Stimulated activated CD4-positive, alpha-beta T cell treated with anti-CD3 and anti-CD28 coated beads, Interleukin-4, amount 100 ng/mL, for 48 hours (primary cell): ENCODE measurements around the gene THEMIS.
A peak's percentile ranks its signal among the peaks of the same experiment; 100 is the strongest.
"Not testable (repeated sequence)": the region's sequence is repeated elsewhere in the genome, so short reads cannot be mapped to it uniquely, and the experiment has no call there.

Source experiments
- DNase-seq, 2 donors: peaks; one replicate each; pipeline ENCODE4 v3.0.0-alpha.2; 2020; ENCODE audit warnings: low read depth in 2 of 2

Gene THEMIS

DNA sequence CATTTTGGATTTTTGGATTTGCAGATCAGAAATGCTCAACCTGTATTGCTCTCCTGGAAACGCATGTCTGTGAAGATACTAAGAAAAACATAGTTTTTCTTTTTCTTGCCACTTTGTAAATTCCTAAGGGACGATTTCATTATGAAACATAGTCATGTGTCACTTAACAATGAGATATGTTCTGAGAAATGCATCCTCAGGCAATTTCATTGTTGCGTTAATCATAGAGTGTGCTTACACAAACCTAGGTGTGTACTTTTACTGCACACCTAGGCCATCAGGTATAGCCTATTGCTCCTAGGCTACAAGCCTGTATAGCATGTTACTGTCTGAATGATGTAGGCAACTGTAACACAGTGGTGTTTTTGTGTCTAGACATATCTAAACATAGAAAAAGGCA is 13.4 kb upstream of the THEMIS start:
- DNase-seq: no peak

DNA sequence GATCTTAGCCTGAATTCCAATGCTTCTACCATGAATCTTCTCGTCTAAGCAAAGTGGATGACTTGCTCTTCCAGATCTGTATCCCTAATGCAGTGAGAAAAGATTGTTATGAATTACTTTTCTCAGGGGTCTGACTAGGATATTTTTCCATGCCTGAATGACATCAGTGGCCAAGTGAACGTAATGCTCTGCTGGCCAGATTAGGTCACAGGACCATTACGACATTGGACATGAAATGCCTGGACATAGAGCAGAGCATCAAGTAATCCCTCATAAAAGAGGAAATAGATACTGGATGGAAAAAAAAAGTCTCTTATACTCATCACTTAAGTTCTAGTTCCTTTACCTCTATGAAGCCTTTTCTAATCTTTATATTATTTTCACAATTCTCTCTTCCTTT is 12.1 kb upstream of the THEMIS start:
- DNase-seq: no peak

DNA sequence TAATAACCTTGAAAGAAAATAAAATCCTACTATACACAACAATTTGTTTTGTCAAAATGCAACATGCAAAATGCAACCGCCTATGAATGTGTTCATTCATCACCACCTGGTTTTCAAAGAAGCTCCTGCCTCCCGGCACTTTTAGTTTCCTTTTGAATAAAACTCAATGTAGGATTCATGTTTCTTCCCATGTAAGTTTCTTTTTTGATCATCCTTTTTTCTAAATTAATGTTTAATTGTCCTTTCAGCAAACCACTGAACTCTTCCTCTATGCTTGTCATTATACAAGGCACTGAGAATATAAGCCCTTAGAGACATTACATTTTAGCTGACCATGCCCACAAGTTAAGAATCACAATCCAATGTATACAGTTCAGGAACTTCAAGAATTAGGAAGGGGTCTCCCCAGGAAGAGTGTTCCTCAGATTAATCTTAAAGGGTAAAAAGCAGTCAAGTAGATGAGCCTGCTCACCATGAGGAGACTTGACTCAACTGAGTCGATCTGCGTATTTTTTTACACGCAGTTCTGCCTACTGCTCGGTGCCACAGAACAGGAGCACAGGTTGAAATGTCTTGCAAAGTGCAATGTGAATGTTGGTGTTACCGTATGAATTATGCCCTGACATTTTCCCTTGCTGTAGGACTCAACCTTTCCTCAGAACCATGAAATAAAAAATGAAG is 7.2 kb upstream of the THEMIS start:
- peak in 1 of 2 donors; percentile 28 for DNase-seq

DNA sequence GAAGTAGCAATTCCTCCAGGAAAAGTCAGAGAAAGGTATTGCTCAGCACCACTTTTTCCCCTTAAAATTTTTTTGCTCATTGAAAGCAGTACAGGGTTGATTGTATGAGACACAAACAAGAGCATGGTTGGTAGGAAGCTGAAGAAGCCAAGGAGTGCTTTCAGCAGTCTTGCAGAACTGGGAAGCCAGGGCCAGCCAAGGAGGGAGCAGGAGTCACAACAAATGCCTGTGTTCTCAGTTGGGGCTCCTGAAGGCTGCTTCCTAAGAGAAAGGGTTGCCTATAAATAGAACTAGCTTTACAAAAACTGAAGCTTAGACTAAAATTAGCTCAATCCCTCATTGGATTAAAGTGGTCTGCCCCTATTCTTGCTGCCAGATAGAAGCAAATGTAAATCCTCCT is 3.3 kb upstream of the THEMIS start:
- DNase-seq: no peak

- no peak for DNase-seq
These were observed 2.1 kb upstream of the THEMIS start for GRCh38 chr6:127902933-127903332.

DNA sequence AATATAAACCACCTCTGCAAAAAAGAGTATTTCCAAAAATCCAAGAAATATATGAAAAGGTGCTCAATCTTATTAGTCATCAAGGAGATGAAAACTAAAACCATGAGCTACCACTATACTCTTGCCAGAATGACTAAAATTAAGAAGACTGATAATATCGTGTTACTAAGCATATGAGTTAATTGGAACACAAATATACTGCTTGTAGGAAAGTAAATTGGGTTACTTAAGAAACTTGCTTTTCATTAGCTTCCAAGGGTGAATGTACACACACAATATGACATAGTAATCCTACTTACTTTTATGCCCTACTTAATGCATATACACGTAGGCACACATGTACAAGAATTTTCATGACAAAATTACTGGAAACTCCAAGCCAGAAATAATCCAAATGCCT is 3.4 kb downstream of the THEMIS start:
- DNase-seq: no peak

- no peak for DNase-seq
These were observed 6.8 kb downstream of the THEMIS start for GRCh38 chr6:127894051-127894450.

- peak in 1 of 2 donors; percentile 28 for DNase-seq
These were observed 7.3 kb downstream of the THEMIS start for GRCh38 chr6:127893541-127893940.

- DNase-seq: no peak
These were observed 9.0 kb downstream of the THEMIS start for GRCh38 chr6:127891731-127892326.

DNA sequence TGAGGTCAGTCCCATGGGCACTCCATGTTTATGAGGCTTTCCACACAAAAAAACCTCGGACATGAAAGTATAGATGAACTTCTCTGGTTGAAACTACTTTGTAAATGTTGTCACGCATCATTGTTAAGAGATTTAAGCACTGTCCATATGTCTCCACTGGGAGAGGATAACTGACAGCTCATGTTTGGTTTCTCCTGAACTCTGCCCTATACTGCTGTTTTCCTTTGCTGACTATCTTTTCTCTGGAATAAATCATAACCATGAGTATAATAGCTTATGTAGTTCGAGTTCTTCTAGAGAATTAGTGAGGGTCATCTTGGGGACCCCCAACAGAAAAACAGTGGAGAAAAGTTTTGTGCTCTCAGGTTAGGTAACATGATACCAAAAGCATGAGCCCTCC is 14.3 kb downstream of the THEMIS start:
- DNase-seq: no peak

DNA sequence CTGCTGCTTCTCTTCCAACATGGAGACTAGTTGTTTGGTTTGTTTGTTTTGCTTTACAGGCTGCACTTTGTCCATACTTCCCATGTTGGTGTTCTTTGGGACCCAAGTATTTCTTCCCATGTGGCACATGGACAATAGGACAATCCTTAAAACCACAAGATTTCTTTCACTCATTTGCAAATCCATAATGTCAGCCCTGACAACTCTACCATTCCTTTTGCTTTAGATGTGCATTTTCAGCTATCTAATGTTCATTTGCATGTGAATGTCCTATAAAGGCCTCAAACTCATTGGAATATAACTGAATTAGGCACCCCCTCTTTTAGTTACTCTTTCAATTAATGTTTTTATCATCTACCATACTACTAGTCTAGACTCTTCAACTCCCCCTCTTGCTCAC is 16.7 kb downstream of the THEMIS start:
- no peak for DNase-seq

DNA sequence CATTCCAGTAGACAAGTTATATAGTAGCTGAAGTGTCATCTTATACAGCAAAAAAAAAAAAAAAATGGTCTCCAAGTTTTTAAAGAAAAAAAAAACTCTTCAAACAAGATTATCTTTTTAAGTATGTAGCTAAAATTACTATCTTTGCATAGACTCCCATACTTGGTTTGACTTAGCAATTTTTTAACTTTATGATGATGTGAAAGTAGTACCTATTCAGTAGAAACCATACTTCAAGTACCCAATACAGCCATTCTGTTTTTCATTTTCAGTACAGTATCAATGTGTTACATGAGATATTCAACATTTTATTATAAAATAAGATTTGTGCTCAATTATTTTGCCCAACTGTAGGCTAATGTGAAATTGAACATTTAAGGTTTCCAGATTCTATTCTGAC is 18.9 kb downstream of the THEMIS start:
- DNase-seq: not testable (repeated sequence)

GRCh38 chr6:127880429-127880828 is 20.4 kb downstream of the THEMIS start:
- no peak for DNase-seq

DNA sequence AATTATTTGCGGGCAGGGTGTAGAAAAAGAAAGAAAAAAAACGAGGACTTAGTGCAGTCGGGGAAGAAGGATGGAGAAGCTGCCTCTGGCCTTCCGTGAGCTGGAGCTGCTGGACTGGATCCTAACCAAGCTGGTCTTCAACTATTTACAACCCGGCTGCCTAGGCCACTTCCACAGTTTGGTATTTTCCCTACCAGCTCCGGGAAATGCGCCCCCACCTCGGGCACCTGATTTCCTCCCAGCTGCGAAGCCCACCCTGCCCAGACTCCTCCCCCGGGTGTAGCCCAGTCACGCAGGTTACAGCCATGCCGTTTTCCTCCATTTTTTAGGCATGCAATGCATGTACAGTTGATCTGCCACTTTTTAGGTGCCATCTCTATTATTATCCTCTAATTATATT is 21.2 kb downstream of the THEMIS start:
- no peak for DNase-seq

- DNase-seq: no peak
These were observed 22.7 kb downstream of the THEMIS start for GRCh38 chr6:127878115-127878514.

- no peak for DNase-seq
These were observed 23.6 kb downstream of the THEMIS start for GRCh38 chr6:127877231-127877630.

DNA sequence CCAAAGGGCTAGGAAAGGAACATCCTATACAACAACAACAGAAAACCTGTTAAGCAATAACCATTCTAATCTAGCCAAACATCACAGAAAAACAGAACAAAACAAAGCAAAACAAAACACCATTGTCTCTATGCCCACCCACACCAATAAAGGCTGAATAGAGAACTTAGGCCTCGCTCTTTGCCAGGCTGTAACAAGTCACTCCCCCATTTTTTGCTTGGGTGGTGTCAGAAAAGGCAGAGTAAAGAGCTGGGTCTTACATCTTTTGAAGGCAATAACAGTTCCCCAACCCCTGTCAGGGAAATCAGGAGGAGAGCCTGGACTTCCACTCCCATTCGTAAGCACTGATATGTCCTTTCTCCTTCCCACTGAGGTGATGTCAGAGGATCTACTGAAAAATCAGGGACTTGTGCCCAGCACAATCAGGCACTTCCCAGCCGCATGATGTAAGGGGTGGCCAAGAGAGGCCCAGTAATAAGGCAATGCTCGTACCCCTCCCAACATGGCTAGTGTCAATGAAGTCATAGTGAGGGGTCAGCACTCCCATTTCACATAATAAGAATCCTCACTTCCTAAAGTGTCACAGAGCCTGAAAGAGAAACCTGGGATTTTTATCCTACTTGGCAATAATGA is 31.0 kb downstream of the THEMIS start:
- DNase-seq: no peak

GRCh38 chr6:127869183-127869582 is 31.7 kb downstream of the THEMIS start:
- no peak for DNase-seq

DNA sequence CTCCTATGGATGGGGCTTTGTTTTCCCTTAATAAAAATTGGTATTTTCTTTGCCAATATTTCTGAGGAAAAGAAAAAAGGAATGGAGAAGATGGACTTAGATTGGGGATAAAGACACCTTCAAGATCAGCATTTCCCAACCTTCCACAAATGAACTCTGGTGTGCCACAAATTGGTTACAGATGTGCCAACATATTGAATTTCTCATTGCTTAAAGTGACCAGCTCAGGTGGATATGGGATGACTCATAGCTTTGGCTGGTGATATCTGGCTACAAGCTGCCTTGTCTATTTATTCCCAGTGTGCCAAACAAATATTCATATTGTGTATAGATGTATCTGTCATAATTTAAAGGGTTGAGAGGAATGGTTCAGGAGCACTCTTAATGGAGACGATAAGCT is 32.5 kb downstream of the THEMIS start:
- DNase-seq: no peak

GRCh38 chr6:127866766-127867165 is 34.1 kb downstream of the THEMIS start:
- no peak for DNase-seq

DNA sequence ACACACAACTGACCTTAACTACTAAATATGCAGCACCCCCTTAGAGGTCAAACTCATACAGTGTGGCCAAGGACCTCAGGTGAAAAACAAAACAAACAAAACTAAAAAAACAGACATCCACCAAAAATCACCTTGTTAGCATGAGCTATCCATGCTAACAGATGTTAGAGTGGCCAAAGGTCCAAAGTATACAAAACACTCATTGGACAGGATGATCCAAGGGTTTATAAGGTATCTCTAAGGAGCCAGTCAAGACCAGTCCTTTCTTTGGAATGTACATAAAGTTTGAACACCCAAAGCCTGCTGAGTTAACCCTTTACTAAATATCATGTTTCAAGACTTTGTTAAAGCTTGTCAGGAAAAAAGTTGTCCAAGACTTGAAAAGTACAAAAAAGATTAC is 35.8 kb downstream of the THEMIS start:
- no peak for DNase-seq

GRCh38 chr6:127864701-127865100 is 36.2 kb downstream of the THEMIS start:
- DNase-seq: no peak

- DNase-seq: no peak
These were observed 40.1 kb downstream of the THEMIS start for GRCh38 chr6:127860723-127861122.
